HEK293 (cell line): ENCODE results near the gene ZNF33B.

Experiments
- CTCF ChIA-PET: fragments of 350-600 bp; formaldehyde crosslinking; extraction: SDS; loops from one replicate; lab custom pipeline; 2021; ENCODE audit warnings: antibody characterized with exemption; lab: Yijun Ruan, JAX
- POLR2A ChIA-PET: fragments of 300-600 bp; formaldehyde crosslinking; extraction: SDS; loops from one replicate; lab custom pipeline; 2020; ENCODE audit warnings: antibody characterized with exemption, inconsistent platforms; lab: Yijun Ruan, JAX
- H3K27ac ChIP-seq: fragments of 200-500 bp; sonication (Bioruptor generic); 2 replicates; pipeline ENCODE4 v1.5.1; 2014; ENCODE audit warnings: low read depth, low read length, control low read depth, inconsistent platforms; ENCODE audit errors: extremely low read depth
- H3K36me3 ChIP-seq, 2 experiments: fragments of 200-500 bp in 1 of 2; sonication (Bioruptor generic) in 1 of 2; 1 replicate in 1 of 2; 2 replicates in 1 of 2; pipeline ENCODE4 v1.5.1; 2014 to 2017; ENCODE audit warnings: inconsistent platforms in 2 of 2, low read length in 2 of 2; ENCODE audit not compliant: control insufficient read depth in 2 of 2, insufficient read depth in 1 of 2
- H3K4me1 ChIP-seq: fragments of 200-500 bp; sonication (Bioruptor generic); 2 replicates; pipeline ENCODE4 v1.5.1; 2014; ENCODE audit warnings: mild to moderate bottlenecking, low read length, inconsistent platforms; ENCODE audit not compliant: control insufficient read depth, insufficient read depth
- H3K4me3 ChIP-seq: 2 replicates; pipeline ENCODE4 v1.5.1; 2011; ENCODE audit warnings: low read depth, mild to moderate bottlenecking, control low read depth, low read length, moderate library complexity
- H3K9me3 ChIP-seq: fragments of 200-500 bp; sonication (Bioruptor generic); 2 replicates; pipeline ENCODE4 v1.5.1; 2014; ENCODE audit warnings: low read depth, low read length, inconsistent platforms; ENCODE audit not compliant: control insufficient read depth, insufficient read depth
- HOXD13 ChIP-seq: sonication (generic); formaldehyde crosslinking; IDR thresholded peaks from 2 replicates; pipeline ENCODE4 v1.8.0; 2022; ENCODE audit warnings: missing genetic modification reagents, borderline replicate concordance
- KLF7 ChIP-seq: fragments of 450-650 bp; formaldehyde crosslinking; IDR thresholded peaks from 2 replicates; pipeline ENCODE4 v1.5.1; 2016; ENCODE audit warnings: missing biosample characterization, missing genetic modification characterization, borderline replicate concordance
- MZF1 ChIP-seq: fragments of 450-650 bp; formaldehyde crosslinking; IDR thresholded peaks from 2 replicates; pipeline ENCODE4 v1.5.1; 2017; ENCODE audit warnings: missing biosample characterization, missing genetic modification characterization, borderline replicate concordance
- ZNF157 ChIP-seq: fragments of 450-650 bp; formaldehyde crosslinking; IDR thresholded peaks from 2 replicates; pipeline ENCODE4 v1.5.1; 2016; ENCODE audit warnings: missing biosample characterization, missing genetic modification characterization
- ZNF16 ChIP-seq: fragments of 450-650 bp; formaldehyde crosslinking; IDR thresholded peaks from 2 replicates; pipeline ENCODE4 v1.5.1; 2016; ENCODE audit warnings: low read depth, missing biosample characterization, missing genetic modification characterization
- ZNF202 ChIP-seq: fragments of 450-650 bp; formaldehyde crosslinking; IDR thresholded peaks from 2 replicates; pipeline ENCODE4 v1.5.1; 2016; ENCODE audit warnings: missing biosample characterization, missing genetic modification characterization, borderline replicate concordance
- ZNF23 ChIP-seq: fragments of 450-650 bp; formaldehyde crosslinking; IDR thresholded peaks from 2 replicates; pipeline ENCODE4 v1.5.1; 2016; ENCODE audit warnings: missing biosample characterization, missing genetic modification characterization, borderline replicate concordance
- ZNF324 ChIP-seq: fragments of 450-650 bp; formaldehyde crosslinking; IDR thresholded peaks from 2 replicates; pipeline ENCODE4 v1.5.1; 2016; ENCODE audit warnings: missing biosample characterization, missing genetic modification characterization
- ZNF37A ChIP-seq: fragments of 450-650 bp; IDR thresholded peaks from 2 replicates; pipeline ENCODE4 v1.5.1; 2018; ENCODE audit warnings: missing biosample characterization, missing genetic modification characterization
- ZNF600 ChIP-seq: fragments of 450-650 bp; formaldehyde crosslinking; IDR thresholded peaks from 2 replicates; pipeline ENCODE4 v1.5.1; 2016; ENCODE audit warnings: missing biosample characterization, missing genetic modification characterization
- ZNF610 ChIP-seq: fragments of 450-650 bp; formaldehyde crosslinking; IDR thresholded peaks from 2 replicates; pipeline ENCODE4 v1.5.1; 2016; ENCODE audit warnings: missing biosample characterization, missing genetic modification characterization, borderline replicate concordance
- ZNF660 ChIP-seq: fragments of 450-650 bp; IDR thresholded peaks from 2 replicates; pipeline ENCODE4 v1.5.1; 2018; ENCODE audit warnings: missing biosample characterization, mild to moderate bottlenecking, missing genetic modification characterization
- TF ChIP-seq, protein P1 (sequence below): fragments of 450-650 bp; IDR thresholded peaks from 2 replicates; pipeline ENCODE4 v1.5.1; 2018; ENCODE audit warnings: missing biosample characterization, missing genetic modification characterization
- TF ChIP-seq, protein P2 (sequence below): fragments of 450-650 bp; formaldehyde crosslinking; IDR thresholded peaks from 2 replicates; pipeline ENCODE4 v1.5.1; 2016; ENCODE audit warnings: missing biosample characterization, missing genetic modification characterization
- TF ChIP-seq, protein P3 (sequence below): fragments of 450-650 bp; formaldehyde crosslinking; IDR thresholded peaks from 2 replicates; pipeline ENCODE4 v1.5.1; 2016; ENCODE audit warnings: missing biosample characterization, missing genetic modification characterization
- TF ChIP-seq, protein P4 (sequence below): fragments of 450-650 bp; formaldehyde crosslinking; conservative IDR thresholded peaks from 2 replicates; pipeline ENCODE4 v1.5.1; 2016; ENCODE audit warnings: low read depth, missing biosample characterization, missing genetic modification characterization

ZNF33B gene

DNA sequence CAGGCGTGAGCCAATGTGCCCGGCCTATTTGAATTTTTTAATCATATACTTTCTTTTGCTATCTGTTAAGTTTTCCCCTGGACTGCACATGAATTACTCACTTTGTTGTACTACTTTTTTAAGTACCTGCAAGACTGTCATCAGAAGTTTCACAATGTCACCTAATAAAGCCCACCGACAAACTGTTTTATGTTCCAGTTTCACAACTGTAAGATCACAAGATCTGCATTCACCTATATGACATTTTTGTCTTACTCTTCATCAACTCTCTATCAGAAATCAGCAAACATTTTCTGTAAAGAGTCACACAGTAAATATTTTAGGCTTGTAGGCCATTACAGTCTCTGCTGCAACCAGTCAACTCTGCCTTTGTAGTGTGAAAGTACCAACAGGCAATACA lies 88.5 kb downstream of the ZNF33B start:
- no peak for TF ChIP-seq HOXD13 (CRISPR knock-in tag)
- TF ChIP-seq ZNF202 (tag by site-specific recombination), result no peak
- no peak for TF ChIP-seq ZNF600 (tag by site-specific recombination)
- no peak for TF ChIP-seq ZNF37A (tag by site-specific recombination)
- TF ChIP-seq, protein P1, sequence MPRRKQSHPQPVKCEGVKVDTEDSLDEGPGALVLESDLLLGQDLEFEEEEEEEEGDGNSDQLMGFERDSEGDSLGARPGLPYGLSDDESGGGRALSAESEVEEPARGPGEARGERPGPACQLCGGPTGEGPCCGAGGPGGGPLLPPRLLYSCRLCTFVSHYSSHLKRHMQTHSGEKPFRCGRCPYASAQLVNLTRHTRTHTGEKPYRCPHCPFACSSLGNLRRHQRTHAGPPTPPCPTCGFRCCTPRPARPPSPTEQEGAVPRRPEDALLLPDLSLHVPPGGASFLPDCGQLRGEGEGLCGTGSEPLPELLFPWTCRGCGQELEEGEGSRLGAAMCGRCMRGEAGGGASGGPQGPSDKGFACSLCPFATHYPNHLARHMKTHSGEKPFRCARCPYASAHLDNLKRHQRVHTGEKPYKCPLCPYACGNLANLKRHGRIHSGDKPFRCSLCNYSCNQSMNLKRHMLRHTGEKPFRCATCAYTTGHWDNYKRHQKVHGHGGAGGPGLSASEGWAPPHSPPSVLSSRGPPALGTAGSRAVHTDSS (tag by site-specific recombination), result no peak
- TF ChIP-seq KLF7 (tag by site-specific recombination), result no peak
- no peak for TF ChIP-seq ZNF660 (tag by site-specific recombination)
- TF ChIP-seq, protein P2, sequence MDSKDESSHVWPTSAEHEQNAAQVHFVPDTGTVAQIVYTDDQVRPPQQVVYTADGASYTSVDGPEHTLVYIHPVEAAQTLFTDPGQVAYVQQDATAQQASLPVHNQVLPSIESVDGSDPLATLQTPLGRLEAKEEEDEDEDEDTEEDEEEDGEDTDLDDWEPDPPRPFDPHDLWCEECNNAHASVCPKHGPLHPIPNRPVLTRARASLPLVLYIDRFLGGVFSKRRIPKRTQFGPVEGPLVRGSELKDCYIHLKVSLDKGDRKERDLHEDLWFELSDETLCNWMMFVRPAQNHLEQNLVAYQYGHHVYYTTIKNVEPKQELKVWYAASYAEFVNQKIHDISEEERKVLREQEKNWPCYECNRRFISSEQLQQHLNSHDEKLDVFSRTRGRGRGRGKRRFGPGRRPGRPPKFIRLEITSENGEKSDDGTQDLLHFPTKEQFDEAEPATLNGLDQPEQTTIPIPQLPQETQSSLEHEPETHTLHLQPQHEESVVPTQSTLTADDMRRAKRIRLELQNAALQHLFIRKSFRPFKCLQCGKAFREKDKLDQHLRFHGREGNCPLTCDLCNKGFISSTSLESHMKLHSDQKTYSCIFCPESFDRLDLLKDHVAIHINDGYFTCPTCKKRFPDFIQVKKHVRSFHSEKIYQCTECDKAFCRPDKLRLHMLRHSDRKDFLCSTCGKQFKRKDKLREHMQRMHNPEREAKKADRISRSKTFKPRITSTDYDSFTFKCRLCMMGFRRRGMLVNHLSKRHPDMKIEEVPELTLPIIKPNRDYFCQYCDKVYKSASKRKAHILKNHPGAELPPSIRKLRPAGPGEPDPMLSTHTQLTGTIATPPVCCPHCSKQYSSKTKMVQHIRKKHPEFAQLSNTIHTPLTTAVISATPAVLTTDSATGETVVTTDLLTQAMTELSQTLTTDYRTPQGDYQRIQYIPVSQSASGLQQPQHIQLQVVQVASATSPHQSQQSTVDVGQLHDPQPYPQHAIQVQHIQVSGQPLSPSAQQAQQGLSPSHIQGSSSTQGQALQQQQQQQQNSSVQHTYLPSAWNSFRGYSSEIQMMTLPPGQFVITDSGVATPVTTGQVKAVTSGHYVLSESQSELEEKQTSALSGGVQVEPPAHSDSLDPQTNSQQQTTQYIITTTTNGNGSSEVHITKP, result no peak
- TF ChIP-seq, protein P3, sequence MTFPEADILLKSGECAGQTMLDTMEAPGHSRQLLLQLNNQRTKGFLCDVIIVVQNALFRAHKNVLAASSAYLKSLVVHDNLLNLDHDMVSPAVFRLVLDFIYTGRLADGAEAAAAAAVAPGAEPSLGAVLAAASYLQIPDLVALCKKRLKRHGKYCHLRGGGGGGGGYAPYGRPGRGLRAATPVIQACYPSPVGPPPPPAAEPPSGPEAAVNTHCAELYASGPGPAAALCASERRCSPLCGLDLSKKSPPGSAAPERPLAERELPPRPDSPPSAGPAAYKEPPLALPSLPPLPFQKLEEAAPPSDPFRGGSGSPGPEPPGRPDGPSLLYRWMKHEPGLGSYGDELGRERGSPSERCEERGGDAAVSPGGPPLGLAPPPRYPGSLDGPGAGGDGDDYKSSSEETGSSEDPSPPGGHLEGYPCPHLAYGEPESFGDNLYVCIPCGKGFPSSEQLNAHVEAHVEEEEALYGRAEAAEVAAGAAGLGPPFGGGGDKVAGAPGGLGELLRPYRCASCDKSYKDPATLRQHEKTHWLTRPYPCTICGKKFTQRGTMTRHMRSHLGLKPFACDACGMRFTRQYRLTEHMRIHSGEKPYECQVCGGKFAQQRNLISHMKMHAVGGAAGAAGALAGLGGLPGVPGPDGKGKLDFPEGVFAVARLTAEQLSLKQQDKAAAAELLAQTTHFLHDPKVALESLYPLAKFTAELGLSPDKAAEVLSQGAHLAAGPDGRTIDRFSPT (tag by site-specific recombination), result no peak
- no peak for TF ChIP-seq ZNF23 (tag by site-specific recombination)
- TF ChIP-seq MZF1 (tag by site-specific recombination), result no peak
- TF ChIP-seq ZNF157 (tag by site-specific recombination), result no peak
- TF ChIP-seq ZNF610, result no peak
- no peak for TF ChIP-seq ZNF324 (tag by site-specific recombination)
- TF ChIP-seq, protein P4, sequence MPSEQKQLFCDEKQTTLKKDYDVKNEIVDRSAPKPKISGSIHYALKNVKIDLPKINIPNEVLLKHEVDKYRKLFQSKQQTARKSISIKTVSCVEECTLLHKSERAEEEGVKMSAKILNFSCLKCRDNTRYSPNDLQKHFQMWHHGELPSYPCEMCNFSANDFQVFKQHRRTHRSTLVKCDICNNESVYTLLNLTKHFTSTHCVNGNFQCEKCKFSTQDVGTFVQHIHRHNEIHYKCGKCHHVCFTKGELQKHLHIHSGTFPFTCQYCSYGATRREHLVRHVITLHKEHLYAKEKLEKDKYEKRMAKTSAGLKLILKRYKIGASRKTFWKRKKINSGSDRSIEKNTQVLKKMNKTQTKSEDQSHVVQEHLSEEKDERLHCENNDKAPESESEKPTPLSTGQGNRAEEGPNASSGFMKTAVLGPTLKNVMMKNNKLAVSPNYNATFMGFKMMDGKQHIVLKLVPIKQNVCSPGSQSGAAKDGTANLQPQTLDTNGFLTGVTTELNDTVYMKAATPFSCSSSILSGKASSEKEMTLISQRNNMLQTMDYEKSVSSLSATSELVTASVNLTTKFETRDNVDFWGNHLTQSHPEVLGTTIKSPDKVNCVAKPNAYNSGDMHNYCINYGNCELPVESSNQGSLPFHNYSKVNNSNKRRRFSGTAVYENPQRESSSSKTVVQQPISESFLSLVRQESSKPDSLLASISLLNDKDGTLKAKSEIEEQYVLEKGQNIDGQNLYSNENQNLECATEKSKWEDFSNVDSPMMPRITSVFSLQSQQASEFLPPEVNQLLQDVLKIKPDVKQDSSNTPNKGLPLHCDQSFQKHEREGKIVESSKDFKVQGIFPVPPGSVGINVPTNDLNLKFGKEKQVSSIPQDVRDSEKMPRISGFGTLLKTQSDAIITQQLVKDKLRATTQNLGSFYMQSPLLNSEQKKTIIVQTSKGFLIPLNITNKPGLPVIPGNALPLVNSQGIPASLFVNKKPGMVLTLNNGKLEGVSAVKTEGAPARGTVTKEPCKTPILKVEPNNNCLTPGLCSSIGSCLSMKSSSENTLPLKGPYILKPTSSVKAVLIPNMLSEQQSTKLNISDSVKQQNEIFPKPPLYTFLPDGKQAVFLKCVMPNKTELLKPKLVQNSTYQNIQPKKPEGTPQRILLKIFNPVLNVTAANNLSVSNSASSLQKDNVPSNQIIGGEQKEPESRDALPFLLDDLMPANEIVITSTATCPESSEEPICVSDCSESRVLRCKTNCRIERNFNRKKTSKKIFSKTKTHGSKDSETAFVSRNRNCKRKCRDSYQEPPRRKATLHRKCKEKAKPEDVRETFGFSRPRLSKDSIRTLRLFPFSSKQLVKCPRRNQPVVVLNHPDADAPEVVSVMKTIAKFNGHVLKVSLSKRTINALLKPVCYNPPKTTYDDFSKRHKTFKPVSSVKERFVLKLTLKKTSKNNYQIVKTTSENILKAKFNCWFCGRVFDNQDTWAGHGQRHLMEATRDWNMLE (tag by site-specific recombination), result no peak
- TF ChIP-seq ZNF16 (tag by site-specific recombination), result no peak
- H3K27ac ChIP-seq, result no peak overlapping the region
- no peak overlapping the region for H3K4me3 ChIP-seq
- peaks cover 0 to 27% of the 10 kb centered on the region in 2 experiments; a peak in 2 of 3 replicates for H3K36me3 ChIP-seq
- no peaks in the 10 kb centered on the region for H3K9me3 ChIP-seq
- ChIA-PET CTCF (no interaction called here), POLR2A (no interaction called here)
- no peaks in the 10 kb centered on the region for H3K4me1 ChIP-seq
